GM19328 (cell line): Measurements from ENCODE around the gene ABCC5.
"Not testable (repeated sequence)": the region's sequence is repeated elsewhere in the genome, so short reads cannot be mapped to it uniquely, and the experiment has no call there.

Experiments used
- ATAC-seq: cut with Tn5 transposase; IDR thresholded peaks from one replicate; pipeline ENCODE4 v1.9.1; 2021; ENCODE audit warnings: mild to moderate bottlenecking, moderate library complexity; ENCODE audit not compliant: unreplicated experiment

Gene ABCC5

DNA sequence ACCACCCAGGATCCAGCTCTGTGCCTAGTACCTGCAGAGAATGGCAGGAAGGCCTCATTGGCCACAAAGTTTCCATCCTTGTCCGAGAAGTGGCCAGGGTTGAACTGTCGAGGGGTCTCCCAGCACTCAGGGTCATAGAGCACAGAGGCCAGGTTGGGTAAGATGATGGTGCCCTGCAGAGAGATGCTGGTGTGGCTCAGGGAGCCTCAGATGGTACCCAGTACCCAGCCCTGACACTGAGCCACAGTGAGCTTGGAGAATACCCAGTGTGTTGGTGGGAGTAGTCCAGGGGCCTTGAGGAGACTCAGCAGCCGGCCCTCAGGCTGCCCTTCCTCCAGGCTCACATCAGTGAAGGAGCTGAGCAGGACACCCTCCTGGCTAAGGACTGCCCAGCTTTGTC is 121.5 kb downstream of the ABCC5 start:
- no peak for ATAC-seq

DNA sequence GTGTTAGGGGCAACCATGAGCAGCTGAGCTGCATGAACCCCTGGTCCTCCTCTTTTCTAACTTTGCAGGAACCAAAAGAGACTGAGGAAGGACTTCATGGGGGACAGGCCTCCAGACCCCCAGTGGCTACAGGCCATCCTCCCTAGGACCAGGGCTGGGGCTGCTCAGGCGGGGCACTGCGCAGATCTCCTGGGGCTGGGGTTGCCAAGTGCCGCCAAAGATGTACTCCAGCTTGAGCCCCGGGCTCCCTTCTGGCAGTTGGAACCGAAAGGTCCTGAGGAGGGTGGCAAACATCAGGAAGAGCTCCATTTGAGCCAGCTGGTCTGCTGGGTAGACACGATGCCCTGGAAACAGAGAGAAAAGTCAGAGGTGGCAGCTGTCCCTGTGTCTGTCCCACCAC is 121.9 kb downstream of the ABCC5 start:
- ATAC-seq = no peak

DNA sequence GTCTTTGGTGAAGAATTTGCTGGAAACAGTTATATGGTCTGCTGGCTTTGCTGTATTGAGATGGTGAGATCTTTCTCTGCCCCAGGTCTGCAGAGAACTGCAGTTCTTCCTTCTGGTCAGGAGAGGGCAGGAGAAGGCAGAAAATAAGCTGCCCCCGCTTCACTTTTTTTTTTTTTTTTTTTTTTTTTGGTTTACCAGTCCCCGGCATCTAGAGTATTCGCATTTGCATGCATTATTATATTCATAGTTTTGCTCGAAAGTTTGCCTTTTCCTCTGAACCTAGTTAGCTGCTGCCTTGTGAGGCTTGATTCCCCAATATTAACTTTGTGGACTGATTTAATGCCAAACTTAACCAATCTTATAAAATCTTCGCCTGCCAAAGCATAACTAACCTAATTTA is 122.4 kb downstream of the ABCC5 start:
- ATAC-seq = no peak

DNA sequence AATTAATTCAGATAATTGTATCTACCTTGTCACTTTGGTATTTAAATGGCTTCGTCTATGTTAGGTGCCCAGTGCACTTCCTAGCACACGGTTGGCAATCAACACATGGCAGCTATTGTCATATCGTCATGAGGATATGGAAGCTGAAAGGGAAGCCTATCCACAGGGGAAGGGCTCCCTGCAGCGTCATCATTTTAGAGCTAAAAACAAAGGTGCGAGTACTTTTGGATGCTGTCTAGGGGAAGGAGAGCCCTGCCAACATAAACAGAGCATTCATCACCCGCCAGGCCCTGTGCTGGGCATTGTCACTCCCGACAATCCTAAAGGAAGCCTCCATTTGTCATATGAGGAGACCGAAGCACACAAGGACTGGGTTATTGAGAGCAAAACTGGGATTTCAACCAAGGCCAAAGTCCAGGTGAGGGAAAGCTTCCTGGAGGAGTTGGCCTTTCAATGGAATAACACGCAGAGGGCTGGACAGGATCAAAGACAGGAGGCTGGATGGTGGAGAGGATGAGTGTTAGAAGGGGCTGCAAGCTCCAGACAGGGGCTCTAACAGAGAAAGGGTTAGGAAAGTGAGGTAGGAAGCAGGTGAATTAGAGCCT is 125.0 kb downstream of the ABCC5 start:
- no peak for ATAC-seq

DNA sequence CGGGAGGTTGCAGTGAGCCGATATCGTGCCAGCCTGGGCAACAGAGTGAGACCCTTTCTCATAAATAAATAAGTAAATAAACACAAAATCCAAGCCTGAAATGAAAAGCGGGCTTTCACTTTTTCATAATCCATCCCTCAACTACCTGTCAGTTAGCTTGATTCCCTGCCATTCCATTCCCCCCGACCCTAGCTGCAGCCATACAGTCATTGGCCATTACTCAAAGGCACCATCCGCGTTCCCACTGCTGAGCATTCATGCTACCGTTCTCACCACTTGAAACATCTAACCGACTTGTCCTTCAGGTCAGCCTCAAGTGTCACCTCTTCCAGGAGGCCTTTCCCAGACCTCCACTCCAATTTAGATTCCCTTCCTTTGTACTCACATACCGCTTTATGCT is 131.9 kb downstream of the ABCC5 start:
- no peak for ATAC-seq

DNA sequence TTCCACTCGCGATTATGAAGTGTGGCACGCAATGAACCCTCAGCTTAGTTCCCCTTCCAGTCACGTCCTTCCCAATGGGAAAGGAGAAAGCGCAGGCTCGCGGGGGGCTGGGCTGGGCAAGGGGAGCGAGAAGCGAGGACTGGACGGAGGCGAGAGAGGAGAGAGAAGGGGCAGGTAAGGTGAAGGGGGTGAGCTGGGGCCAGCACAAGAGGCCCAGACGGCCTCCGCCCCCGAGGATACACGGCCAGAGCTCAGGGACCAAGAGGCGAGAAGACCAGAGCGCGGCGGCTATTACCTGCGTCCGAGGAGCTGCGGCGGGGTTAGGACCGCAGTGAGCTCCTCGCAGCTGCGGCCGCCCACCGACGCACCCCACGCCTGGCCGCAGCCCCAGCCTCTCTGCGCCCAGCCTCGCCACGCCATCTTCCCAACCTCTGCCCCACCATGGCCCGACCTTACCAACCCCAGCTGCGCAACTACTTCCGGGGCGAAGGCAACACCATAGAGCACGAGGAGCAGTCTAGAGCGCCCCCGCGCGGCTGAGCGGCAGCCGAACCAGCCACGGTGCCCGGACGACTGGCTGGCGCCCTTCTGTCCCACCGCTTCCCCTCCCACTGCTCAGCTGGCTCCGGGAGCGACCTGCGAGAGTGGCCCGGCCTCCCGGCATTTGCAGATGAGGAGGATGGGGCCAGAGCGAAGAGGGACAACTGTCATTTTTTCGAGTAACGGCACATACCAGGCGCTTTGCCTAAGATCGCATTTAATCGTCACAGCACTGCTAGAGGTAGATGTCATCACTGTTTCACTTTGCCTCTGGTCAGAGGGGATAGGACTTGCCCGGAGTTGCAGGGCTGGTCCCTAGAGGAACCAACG is 133.0 kb downstream of the ABCC5 start, which contains the start of gene PARL:
Gene PARL (minus strand): TSS at position 454 of the 870 bp plus-strand sequence. CDS start 34 bp downstream, at position 420.
- ATAC-seq = peak; percentile 97

DNA sequence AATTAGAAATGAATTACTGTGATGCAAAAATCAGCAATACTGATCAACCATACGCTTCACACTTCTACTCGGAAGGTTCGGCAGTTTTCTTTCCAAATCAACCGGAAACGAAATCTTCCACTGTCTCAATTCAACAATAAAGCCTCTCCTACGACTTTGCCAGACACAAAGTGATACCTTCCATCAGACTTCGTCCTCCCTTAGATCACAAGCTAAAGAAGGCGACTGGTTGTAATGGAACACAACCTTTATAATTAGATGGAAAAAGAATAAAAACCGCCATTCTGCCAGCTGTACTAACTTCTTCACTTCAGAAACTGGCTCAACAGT is 133.6 kb downstream of the ABCC5 start:
- ATAC-seq = no peak

DNA sequence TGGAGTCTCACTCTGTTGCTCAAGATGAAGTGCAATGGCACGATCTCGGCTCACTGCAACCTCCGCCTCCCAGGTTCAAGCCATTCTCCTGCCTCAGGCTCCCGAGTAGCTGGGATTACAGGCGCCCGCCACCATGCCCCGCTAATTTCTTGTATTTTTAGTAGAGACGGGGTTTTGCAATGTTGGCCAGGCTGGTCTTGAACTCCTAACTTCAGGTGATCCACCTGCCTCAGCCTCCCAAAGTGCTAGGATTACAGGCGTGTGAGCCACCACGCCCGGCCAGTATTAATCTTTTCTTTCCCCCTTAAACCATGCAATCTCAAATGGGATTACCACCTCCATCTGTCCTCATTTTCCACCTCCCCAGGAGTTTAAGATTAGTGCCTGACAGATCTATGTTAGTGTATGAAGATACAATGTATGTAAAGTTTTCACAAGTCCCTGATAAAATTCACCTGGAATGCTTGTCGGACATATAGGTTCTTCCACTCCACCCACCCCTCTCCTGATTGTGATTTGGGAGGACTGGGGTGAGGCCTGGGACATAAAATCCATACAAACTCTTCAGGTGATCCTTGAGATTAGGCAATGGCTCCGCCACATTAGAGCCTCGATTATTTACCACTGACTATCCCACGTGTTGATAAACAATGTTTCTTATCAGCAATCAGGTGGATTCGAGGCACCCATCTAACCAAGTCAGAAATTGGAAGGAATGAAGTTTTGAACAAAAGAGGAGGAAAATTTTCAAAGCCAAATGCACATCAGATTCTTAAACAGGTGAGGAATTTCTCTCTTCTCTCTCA is 134.2 kb downstream of the ABCC5 start:
- no peak for ATAC-seq

DNA sequence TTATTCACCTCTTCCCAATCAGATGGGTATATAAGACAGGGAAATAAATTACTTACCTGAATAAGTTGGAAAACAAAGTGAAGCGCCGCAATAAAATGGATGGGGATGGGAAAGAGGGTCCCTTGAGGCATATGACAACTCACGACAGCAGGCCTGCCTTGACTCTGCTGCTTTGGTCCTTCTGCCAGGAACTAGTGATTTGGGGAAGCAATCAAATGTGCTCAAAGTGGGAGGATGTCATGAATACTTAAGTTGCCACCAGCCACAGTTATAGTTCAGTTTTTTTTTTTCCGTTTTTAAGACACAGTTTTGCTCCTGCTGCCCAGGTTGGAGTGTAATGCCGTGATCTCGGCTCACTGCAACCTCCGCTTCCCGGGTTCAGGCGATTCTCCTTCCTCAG is 137.6 kb downstream of the ABCC5 start:
- no peak for ATAC-seq

DNA sequence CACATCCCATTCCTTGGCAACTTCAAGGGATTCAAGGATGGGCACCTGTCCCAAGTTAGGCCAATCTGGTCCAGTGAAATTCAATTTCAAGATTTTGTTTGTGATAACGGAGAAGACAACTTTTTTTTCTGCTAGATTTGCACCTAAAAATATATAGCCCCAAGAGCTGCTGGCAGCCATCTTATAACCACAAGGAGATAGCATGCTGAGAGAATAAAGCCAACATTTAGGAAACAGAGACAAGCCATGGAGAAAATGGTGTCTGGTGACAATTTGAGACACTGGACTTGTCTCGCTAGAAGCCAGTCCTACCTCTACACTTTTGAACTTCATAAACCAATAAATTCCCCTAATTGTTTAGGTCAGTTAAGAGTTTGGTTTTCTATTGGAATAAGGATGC is 138.4 kb downstream of the ABCC5 start:
- no peak for ATAC-seq

DNA sequence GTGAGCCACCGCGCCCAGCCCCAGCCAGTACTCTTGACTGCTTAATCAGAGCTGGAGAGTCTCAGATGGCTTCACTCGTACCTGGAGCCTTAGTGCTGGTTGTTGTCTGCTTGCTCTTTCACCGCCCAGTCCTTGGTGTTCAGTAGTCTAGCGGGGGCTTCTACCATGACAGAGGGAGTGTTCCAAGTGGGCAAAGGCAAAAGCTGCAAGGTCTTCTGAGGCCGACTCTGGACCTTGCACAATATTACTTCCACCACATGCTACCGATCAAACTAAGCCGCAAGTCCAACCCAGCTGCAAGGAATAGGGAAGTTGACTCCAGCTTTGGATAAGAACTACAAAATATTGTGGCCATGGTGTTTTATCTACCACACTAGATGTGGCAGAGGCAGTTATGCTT is 139.6 kb downstream of the ABCC5 start:
- no peak for ATAC-seq

DNA sequence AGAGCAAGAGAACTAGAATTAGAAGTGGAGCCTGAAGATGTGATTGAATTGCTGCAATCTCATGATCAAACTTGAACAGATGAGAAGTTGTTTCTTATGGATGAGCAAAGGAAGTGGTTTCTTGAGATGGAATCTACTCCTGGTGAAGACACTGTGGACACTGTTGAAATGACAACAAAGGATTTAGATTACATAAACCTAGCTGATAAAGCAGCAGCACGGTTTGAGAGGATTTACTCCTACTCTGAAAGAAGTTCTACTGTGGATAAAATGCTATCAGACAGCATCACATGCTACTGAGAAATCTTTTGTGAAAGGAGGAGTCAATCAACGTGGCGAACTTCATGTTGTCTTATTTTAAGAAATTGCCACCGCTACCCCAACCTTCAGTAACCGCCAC is 140.5 kb downstream of the ABCC5 start:
- not testable (repeated sequence) for ATAC-seq

DNA sequence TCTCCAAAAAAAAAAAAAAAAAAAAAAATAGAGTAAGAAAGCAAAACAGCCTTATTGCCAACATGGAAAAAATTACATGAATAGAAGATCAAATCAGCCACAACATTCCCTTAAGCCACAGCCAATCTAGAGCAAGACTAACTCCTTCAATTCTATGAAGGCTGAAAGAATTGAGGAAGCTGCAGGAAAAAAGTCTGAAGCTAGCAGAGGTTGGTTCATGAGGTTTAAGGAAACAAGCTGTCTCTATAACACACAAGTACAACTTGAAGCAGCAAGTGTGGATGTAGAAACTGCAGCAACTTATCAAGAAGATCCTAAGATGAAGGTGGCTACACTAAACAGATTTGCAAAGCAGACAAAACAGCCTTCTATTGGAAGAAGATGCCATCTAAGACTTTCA is 142.3 kb downstream of the ABCC5 start:
- ATAC-seq = no peak

DNA sequence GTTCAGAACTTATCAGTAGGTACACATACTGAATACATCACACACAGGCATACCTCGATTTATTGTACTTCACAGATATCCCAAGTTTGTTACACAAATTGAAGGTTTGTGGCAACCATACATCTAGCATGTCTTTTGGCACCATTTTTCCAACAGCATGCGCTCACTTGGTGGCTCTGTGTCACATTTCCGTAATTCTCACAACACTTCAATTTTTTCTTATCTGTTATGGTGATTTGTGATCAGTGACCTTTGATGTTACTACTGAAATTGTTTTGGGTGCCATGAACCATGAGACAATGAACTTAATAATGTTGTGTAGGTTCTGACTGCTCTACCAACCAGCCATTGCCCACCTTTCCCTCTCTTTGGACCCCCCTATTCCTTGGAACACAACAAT is 143.8 kb downstream of the ABCC5 start:
- ATAC-seq = no peak

DNA sequence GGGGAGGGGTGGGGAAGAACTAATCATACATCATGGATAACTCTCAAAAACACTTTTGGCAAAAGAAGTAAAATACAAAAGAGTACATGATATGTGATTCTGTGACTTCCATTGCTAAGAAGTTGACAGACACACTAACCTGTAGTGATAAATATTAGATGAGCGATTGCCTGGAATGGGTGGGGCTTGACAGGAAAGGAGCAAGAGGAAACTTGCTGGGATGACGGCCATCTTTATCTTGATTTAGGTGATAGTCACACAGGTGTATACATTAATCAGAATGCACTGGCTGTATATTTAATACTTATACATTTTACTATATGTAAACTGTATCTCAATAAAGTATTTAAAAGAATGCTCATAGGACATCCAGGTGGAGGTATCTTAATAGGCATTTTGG is 146.1 kb downstream of the ABCC5 start:
- no peak for ATAC-seq

DNA sequence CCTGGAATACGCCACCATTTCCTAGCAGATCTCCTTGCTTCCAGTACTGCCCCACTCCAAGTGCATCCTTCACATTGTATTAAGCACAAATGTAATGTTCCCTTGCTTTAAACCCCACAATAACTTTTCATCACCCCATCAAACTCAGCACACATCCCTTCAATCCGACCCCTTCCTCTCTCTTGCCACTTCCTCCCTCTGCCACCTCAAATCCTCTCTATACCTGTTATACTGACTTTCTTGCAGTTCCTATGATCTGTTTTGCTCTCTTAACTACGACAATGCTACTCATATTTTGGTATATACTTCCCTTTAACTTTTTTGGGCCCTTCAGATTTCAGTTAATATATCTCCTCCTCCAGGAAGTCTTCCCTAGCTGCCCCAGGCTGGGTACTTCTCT is 147.1 kb downstream of the ABCC5 start:
- no peak for ATAC-seq
